Tibial nerve (tissue), 4 donors: ENCODE measurements around the gene DPEP2NB.

Experiments used
- EP300 ChIP-seq, 2 donors: sonication (generic); formaldehyde crosslinking; IDR thresholded peaks; one replicate each; pipeline ENCODE4 v1.6.1; 2017; ENCODE audit warnings: antibody characterized with exemption in 2 of 2, mild to moderate bottlenecking in 1 of 2
- POLR2A ChIP-seq, 2 donors: fragments of 450-650 bp; IDR thresholded peaks; one replicate each; pipeline ENCODE4 v1.6.1; 2017; ENCODE audit warnings: antibody characterized with exemption in 2 of 2, mild to moderate bottlenecking in 2 of 2, moderate library complexity in 2 of 2
- TF ChIP-seq, protein P1 (sequence below), 5 experiments: fragments of 200-600 bp in 3 of 5; fragments of 450-650 bp in 2 of 5; sonication (generic) in 3 of 5; IDR thresholded peaks; one replicate each; pipeline ENCODE4 v1.5.1; 2016 to 2019; ENCODE audit warnings: antibody characterized with exemption in 5 of 5, mild to moderate bottlenecking in 3 of 5, moderate library complexity in 2 of 5

DNA sequence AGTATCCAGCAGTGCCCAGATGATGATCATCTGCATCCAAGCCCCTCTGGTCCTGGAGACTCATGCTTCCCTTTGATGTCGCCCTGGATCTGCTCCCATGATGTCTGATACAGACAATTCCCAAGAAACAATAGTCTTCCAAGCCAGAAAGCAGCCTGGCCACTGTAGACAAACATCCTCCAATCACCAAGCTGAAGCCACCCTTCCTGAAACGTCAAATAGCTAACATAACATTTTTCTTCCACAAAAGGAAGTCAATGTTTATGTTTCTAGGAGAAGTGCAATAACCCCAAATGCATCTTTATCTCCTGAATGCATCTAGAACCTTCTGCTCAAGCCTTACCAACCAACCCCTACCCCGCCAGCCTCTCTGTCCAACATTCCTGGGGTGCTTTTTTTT is 15.3 kb downstream of the DPEP2NB start:
- TF ChIP-seq, protein P1, sequence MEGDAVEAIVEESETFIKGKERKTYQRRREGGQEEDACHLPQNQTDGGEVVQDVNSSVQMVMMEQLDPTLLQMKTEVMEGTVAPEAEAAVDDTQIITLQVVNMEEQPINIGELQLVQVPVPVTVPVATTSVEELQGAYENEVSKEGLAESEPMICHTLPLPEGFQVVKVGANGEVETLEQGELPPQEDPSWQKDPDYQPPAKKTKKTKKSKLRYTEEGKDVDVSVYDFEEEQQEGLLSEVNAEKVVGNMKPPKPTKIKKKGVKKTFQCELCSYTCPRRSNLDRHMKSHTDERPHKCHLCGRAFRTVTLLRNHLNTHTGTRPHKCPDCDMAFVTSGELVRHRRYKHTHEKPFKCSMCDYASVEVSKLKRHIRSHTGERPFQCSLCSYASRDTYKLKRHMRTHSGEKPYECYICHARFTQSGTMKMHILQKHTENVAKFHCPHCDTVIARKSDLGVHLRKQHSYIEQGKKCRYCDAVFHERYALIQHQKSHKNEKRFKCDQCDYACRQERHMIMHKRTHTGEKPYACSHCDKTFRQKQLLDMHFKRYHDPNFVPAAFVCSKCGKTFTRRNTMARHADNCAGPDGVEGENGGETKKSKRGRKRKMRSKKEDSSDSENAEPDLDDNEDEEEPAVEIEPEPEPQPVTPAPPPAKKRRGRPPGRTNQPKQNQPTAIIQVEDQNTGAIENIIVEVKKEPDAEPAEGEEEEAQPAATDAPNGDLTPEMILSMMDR (IDR thresholded peaks at IDR 0.05) = no peak
- no peak for TF ChIP-seq POLR2A (IDR thresholded peaks at IDR 0.05)
- TF ChIP-seq EP300 (IDR thresholded peaks at IDR 0.05) = peak in 1 of 2 donors; percentile 29
